H1 (cell line): ENCODE measurements around the gene TKTL2. TPM values are rescaled to one million over a fixed set of nuclear protein-coding genes. Genes with fewer than 3 reads are reported as not detected.

Experiments
- CHD1 ChIP-seq: IDR thresholded peaks from 2 replicates; pipeline ENCODE4 v1.6.1; 2012; ENCODE audit warnings: low read depth, low read length, improper control_type of control experiment
- CHD7 ChIP-seq: fragments of 300-600 bp; sonication (generic); IDR thresholded peaks from 2 replicates; pipeline ENCODE4 v1.7.1; 2012; ENCODE audit warnings: low read length, moderate library complexity, mild to moderate bottlenecking, inconsistent platforms; ENCODE audit not compliant: insufficient replicate concordance
- RNF2 ChIP-seq: fragments of 200-900, 300-1000 bp; sonication (generic); IDR thresholded peaks from 2 replicates; pipeline ENCODE4 v1.7.1; 2016; ENCODE audit warnings: borderline replicate concordance, low read depth, mild to moderate bottlenecking, antibody characterized with exemption, low read length; ENCODE audit not compliant: poor library complexity, severe bottlenecking; ENCODE audit errors: missing control alignments
- SP1 ChIP-seq: IDR thresholded peaks from 2 replicates; pipeline ENCODE4 v1.6.1; 2011; ENCODE audit warnings: low read depth, low read length
- polyA plus RNA-seq, 7 experiments: library from polyadenylated mRNA; depleted of rRNA in 3 of 7; stranded (reverse) in 5 of 7; unstranded in 2 of 7; fragments of >200 nt in 5 of 7; fragments of 200-250 nt in 2 of 7; gene quantifications; 1 replicate in 5 of 7; 2 replicates in 1 of 7; 4 replicates in 1 of 7; pipeline versions ENCODE4 v1.2.1 to v1.2.3, GENCODE V29; 2011 to 2013; ENCODE audit warnings: missing spikeins in 2 of 7, mixed read lengths in 2 of 7
- total RNA-seq: library from RNA; stranded (reverse); fragmentation: NEBNext Ultra II Directional; extraction: Animal tissue kit (Norgen Biotek cat#: 25700); gene quantifications from 2 replicates; pipeline ENCODE4 v1.2.1, GENCODE V29; 2021
- TF ChIP-seq, protein P1 (sequence below), 3 experiments: IDR thresholded peaks; 1 replicate in 2 of 3; 2 replicates in 1 of 3; pipeline versions ENCODE4 v1.5.1 to v1.6.1; 2011; ENCODE audit warnings: low read length in 3 of 3, mild to moderate bottlenecking in 3 of 3, inconsistent platforms in 2 of 3, low read depth in 1 of 3, moderate library complexity in 1 of 3; ENCODE audit not compliant: insufficient read depth in 1 of 3; ENCODE audit errors: control extremely low read depth in 1 of 3

Gene TKTL2
- total and polyA plus RNA-seq, 2 of the 8 experiments (the other 6 are each of a cell fraction or from before 2014, with no cell fraction given): not detected

DNA sequence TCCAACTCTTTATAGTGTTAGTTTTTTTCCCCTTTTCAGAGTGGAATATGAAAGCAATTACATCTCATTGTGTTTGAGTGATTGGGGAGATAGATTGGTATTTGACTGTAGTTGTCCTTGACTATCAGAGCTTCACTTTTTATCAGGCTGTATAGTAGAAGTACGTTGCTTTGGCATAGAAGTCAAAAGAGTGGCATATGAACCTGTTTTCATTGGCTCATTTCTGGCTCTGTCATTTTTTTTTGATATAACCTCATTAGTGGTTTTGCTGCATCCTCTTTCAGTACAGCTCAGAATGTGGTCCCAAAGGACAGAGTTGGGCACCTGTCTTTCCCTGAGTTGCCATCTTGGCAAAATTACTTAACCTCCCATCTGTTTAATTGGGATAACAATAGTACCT is 22.3 kb upstream of the TKTL2 start (continued):
- TF ChIP-seq CHD7: no peak
- TF ChIP-seq, protein P1, sequence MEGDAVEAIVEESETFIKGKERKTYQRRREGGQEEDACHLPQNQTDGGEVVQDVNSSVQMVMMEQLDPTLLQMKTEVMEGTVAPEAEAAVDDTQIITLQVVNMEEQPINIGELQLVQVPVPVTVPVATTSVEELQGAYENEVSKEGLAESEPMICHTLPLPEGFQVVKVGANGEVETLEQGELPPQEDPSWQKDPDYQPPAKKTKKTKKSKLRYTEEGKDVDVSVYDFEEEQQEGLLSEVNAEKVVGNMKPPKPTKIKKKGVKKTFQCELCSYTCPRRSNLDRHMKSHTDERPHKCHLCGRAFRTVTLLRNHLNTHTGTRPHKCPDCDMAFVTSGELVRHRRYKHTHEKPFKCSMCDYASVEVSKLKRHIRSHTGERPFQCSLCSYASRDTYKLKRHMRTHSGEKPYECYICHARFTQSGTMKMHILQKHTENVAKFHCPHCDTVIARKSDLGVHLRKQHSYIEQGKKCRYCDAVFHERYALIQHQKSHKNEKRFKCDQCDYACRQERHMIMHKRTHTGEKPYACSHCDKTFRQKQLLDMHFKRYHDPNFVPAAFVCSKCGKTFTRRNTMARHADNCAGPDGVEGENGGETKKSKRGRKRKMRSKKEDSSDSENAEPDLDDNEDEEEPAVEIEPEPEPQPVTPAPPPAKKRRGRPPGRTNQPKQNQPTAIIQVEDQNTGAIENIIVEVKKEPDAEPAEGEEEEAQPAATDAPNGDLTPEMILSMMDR (IDR thresholded peaks at IDR 0.05; ENCODE audit: control extremely low read depth in 1 of 3, insufficient read depth in 1 of 3, low read depth in 1 of 3, low read length in 3 of 3): no peak
- TF ChIP-seq SP1: no peak
- no peak for TF ChIP-seq CHD1
- no peak for TF ChIP-seq RNF2
